Measurements from ENCODE around the gene MEGF6.

Gene MEGF6

DNA sequence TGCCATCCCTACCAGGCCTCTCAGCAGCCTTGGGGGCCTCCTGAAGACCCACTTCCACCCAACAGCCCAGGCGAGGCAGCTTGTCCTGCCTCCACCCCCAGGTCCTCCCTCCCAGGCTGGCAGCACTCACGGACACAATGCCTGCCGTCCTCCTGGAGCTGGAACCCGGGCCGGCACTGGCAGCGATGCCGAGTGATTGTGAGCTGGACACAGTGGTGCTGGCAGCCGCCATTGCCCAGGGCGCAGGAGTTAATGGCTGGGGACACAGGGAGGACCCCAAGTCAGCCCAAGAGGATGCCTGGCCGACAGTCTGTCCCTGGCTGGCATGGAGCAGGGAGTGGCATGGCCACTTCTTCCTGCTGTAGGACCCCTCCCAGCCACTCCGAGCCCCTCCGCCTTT lies 96.0 kb downstream of the MEGF6 start:
- TF ChIP-seq, protein P1, sequence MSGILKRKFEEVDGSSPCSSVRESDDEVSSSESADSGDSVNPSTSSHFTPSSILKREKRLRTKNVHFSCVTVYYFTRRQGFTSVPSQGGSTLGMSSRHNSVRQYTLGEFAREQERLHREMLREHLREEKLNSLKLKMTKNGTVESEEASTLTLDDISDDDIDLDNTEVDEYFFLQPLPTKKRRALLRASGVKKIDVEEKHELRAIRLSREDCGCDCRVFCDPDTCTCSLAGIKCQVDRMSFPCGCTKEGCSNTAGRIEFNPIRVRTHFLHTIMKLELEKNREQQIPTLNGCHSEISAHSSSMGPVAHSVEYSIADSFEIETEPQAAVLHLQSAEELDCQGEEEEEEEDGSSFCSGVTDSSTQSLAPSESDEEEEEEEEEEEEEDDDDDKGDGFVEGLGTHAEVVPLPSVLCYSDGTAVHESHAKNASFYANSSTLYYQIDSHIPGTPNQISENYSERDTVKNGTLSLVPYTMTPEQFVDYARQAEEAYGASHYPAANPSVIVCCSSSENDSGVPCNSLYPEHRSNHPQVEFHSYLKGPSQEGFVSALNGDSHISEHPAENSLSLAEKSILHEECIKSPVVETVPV (CRISPR knock-in tag; IDR thresholded peaks at IDR 0.05) = no peak
- TF ChIP-seq, protein P2, sequence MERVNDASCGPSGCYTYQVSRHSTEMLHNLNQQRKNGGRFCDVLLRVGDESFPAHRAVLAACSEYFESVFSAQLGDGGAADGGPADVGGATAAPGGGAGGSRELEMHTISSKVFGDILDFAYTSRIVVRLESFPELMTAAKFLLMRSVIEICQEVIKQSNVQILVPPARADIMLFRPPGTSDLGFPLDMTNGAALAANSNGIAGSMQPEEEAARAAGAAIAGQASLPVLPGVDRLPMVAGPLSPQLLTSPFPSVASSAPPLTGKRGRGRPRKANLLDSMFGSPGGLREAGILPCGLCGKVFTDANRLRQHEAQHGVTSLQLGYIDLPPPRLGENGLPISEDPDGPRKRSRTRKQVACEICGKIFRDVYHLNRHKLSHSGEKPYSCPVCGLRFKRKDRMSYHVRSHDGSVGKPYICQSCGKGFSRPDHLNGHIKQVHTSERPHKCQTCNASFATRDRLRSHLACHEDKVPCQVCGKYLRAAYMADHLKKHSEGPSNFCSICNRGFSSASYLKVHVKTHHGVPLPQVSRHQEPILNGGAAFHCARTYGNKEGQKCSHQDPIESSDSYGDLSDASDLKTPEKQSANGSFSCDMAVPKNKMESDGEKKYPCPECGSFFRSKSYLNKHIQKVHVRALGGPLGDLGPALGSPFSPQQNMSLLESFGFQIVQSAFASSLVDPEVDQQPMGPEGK (CRISPR knock-in tag; IDR thresholded peaks at IDR 0.05; ENCODE audit: borderline replicate concordance) = no peak
- TF ChIP-seq RARB (CRISPR knock-in tag; IDR thresholded peaks at IDR 0.05) = no peak
- TF ChIP-seq ZFP3 (CRISPR knock-in tag; IDR thresholded peaks at IDR 0.05) = no peak
- TF ChIP-seq TOX (CRISPR knock-in tag; IDR thresholded peaks at IDR 0.05; ENCODE audit: borderline replicate concordance) = no peak
- no peak for TF ChIP-seq BACH2 (CRISPR knock-in tag; IDR thresholded peaks at IDR 0.05; ENCODE audit: borderline replicate concordance)
- no peak for TF ChIP-seq ZNF8 (CRISPR knock-in tag; IDR thresholded peaks at IDR 0.05)
- no peak for ATAC-seq

DNA sequence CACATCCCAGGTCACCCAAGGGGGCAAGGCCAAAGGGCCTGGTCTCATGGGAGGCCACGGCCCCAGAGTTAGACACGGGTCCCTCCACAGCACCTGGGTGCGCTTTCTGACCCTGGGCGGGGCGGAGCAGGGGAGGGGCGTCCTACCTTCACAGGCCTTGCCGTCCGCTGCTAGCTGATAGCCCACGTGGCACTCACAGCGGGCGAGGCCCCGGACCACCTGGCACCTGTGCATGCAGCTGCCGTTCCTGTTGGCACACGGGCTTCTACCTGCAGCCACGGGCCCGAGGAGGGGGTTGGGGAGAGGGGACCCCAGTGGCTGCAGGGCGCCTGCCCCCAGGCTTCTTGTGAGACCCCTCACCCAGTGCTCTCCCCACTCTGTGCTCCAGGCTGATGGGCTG lies 96.9 kb downstream of the MEGF6 start:
- no peak for ATAC-seq
- TF ChIP-seq ISL1 (CRISPR knock-in tag; IDR thresholded peaks at IDR 0.05) (no peak), TCF4 (CRISPR knock-in tag; IDR thresholded peaks at IDR 0.05; ENCODE audit: borderline replicate concordance) (no peak), ZNF70 (CRISPR knock-in tag; IDR thresholded peaks at IDR 0.05) (no peak), GLIS3 (CRISPR knock-in tag; IDR thresholded peaks at IDR 0.05) (no peak), OSR1 (CRISPR knock-in tag; IDR thresholded peaks at IDR 0.05) (no peak), RARB (CRISPR knock-in tag; IDR thresholded peaks at IDR 0.05) (no peak), TOX (CRISPR knock-in tag; IDR thresholded peaks at IDR 0.05; ENCODE audit: borderline replicate concordance) (no peak), ZNF8 (CRISPR knock-in tag; IDR thresholded peaks at IDR 0.05) (no peak), ESRRG (CRISPR knock-in tag; IDR thresholded peaks at IDR 0.05) (no peak)
- TF ChIP-seq, protein P2 (CRISPR knock-in tag; IDR thresholded peaks at IDR 0.05; ENCODE audit: borderline replicate concordance) = no peak
- TF ChIP-seq, protein P3, sequence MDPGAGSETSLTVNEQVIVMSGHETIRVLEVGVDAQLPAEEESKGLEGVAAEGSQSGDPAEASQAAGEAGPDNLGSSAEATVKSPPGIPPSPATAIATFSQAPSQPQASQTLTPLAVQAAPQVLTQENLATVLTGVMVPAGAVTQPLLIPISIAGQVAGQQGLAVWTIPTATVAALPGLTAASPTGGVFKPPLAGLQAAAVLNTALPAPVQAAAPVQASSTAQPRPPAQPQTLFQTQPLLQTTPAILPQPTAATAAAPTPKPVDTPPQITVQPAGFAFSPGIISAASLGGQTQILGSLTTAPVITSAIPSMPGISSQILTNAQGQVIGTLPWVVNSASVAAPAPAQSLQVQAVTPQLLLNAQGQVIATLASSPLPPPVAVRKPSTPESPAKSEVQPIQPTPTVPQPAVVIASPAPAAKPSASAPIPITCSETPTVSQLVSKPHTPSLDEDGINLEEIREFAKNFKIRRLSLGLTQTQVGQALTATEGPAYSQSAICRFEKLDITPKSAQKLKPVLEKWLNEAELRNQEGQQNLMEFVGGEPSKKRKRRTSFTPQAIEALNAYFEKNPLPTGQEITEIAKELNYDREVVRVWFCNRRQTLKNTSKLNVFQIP (CRISPR knock-in tag; IDR thresholded peaks at IDR 0.05; ENCODE audit: borderline replicate concordance, low read depth) = no peak
- TF ChIP-seq, protein P4, sequence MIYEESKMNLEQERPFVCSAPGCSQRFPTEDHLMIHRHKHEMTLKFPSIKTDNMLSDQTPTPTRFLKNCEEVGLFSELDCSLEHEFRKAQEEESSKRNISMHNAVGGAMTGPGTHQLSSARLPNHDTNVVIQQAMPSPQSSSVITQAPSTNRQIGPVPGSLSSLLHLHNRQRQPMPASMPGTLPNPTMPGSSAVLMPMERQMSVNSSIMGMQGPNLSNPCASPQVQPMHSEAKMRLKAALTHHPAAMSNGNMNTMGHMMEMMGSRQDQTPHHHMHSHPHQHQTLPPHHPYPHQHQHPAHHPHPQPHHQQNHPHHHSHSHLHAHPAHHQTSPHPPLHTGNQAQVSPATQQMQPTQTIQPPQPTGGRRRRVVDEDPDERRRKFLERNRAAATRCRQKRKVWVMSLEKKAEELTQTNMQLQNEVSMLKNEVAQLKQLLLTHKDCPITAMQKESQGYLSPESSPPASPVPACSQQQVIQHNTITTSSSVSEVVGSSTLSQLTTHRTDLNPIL (CRISPR knock-in tag; IDR thresholded peaks at IDR 0.05; ENCODE audit: low read depth) = no peak
- TF ChIP-seq, protein P1 (CRISPR knock-in tag; IDR thresholded peaks at IDR 0.05) = no peak

DNA sequence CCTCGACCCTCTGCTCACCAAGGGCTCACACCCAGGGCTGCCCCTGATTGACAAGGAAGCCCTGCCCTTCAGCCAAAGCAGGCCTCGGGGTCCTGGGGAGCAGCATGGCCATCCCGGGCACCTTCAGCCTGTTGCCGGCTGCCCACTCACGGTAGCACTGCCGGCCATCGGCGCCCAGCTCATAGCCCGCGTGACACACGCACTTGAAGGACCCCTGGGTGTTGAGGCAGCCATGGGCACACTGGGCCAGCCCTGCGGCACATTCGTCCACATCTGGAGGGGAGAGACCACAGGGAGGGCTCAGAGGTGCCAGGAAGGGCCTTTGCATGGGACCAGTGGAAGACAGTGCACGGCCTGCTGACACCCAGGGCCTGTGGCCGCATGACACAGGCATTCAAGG lies 99.5 kb downstream of the MEGF6 start:
- no peak for ATAC-seq
- TF ChIP-seq ESRRG (CRISPR knock-in tag; IDR thresholded peaks at IDR 0.05) = no peak
- TF ChIP-seq ZNF70 (CRISPR knock-in tag; IDR thresholded peaks at IDR 0.05) = no peak
- TF ChIP-seq, protein P2 (CRISPR knock-in tag; IDR thresholded peaks at IDR 0.05; ENCODE audit: borderline replicate concordance) = no peak
- TF ChIP-seq, protein P5, sequence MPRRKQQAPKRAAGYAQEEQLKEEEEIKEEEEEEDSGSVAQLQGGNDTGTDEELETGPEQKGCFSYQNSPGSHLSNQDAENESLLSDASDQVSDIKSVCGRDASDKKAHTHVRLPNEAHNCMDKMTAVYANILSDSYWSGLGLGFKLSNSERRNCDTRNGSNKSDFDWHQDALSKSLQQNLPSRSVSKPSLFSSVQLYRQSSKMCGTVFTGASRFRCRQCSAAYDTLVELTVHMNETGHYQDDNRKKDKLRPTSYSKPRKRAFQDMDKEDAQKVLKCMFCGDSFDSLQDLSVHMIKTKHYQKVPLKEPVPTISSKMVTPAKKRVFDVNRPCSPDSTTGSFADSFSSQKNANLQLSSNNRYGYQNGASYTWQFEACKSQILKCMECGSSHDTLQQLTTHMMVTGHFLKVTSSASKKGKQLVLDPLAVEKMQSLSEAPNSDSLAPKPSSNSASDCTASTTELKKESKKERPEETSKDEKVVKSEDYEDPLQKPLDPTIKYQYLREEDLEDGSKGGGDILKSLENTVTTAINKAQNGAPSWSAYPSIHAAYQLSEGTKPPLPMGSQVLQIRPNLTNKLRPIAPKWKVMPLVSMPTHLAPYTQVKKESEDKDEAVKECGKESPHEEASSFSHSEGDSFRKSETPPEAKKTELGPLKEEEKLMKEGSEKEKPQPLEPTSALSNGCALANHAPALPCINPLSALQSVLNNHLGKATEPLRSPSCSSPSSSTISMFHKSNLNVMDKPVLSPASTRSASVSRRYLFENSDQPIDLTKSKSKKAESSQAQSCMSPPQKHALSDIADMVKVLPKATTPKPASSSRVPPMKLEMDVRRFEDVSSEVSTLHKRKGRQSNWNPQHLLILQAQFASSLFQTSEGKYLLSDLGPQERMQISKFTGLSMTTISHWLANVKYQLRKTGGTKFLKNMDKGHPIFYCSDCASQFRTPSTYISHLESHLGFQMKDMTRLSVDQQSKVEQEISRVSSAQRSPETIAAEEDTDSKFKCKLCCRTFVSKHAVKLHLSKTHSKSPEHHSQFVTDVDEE (CRISPR knock-in tag; IDR thresholded peaks at IDR 0.05) = no peak
- no peak for TF ChIP-seq ZNF8 (CRISPR knock-in tag; IDR thresholded peaks at IDR 0.05)
- TF ChIP-seq ZFP3 (CRISPR knock-in tag; IDR thresholded peaks at IDR 0.05) = no peak
- no peak for TF ChIP-seq CSDC2 (CRISPR knock-in tag; IDR thresholded peaks at IDR 0.05)
- TF ChIP-seq ZNF565 (CRISPR knock-in tag; conservative IDR thresholded peaks at IDR 0.05; ENCODE audit: low read depth) = no peak
- no peak for TF ChIP-seq ZC3H10 (CRISPR knock-in tag; IDR thresholded peaks at IDR 0.05)
- TF ChIP-seq TCF4 (CRISPR knock-in tag; IDR thresholded peaks at IDR 0.05; ENCODE audit: borderline replicate concordance) = no peak
- no peak for TF ChIP-seq ARNTL (CRISPR knock-in tag; IDR thresholded peaks at IDR 0.05; ENCODE audit: borderline replicate concordance, low read depth)
- TF ChIP-seq, protein P3 (CRISPR knock-in tag; IDR thresholded peaks at IDR 0.05; ENCODE audit: borderline replicate concordance, low read depth) = no peak

Data from SK-N-SH treated with all-trans-retinoic acid at 6 μM for 48 hours (cell line).